Measurements from ENCODE around the gene SLC25A48. TPM values are rescaled to one million over a fixed set of nuclear protein-coding genes. Genes with fewer than 3 reads are reported as not detected.

The SLC25A48 gene
- total and polyA plus RNA-seq, 2 of the 4 experiments (the other 2 are of a cell fraction), result not detected

- no peaks in the 10 kb centered on the region for H3K79me1 ChIP-seq (ENCODE audit: low read depth in 1 of 2, low read length in 2 of 2)
- no peak overlapping the region for H2BK120ac ChIP-seq (ENCODE audit: low read depth, low read length)
- in situ Hi-C loops (cut with MboI; ENCODE audit: low sequenced_read_pairs) (no loop called here), dilution Hi-C loops (cut with HindIII; ENCODE audit: low sequenced_read_pairs, unreplicated experiment) (no loop called here), intact Hi-C loops (cut with micrococcal nuclease) (no loop called here)
- no peak overlapping the region for H2AK5ac ChIP-seq (ENCODE audit: low read depth, low read length)
- no peak overlapping the region for H3K4ac ChIP-seq (ENCODE audit: low read depth, low read length)
- H3K18ac ChIP-seq (ENCODE audit: low read depth, low read length), result no peak overlapping the region
- no peak overlapping the region for H3K4me3 ChIP-seq (ENCODE audit: insufficient read depth, low read depth, low read length)
- H3K56ac ChIP-seq (ENCODE audit: extremely low read depth, insufficient read depth, low read length), result no peak overlapping the region
- H4K8ac ChIP-seq (ENCODE audit: low read depth in 2 of 2, low read length in 2 of 2), result no peak overlapping the region
- no peak overlapping the region for H2BK15ac ChIP-seq (ENCODE audit: low read depth, low read length)
- no peaks in the 10 kb centered on the region for H4K20me1 ChIP-seq (ENCODE audit: insufficient read depth, low read length)
- no peaks in the 10 kb centered on the region; the same call in 1 of the 2 replicates for H3K27me3 ChIP-seq (ENCODE audit: control insufficient read depth, insufficient read depth, low read length)
- H3K36me3 ChIP-seq (ENCODE audit: control insufficient read depth, insufficient read depth, low read length), result no peaks in the 10 kb centered on the region
- no peak overlapping the region for H4K5ac ChIP-seq (ENCODE audit: low read depth, low read length)
- no peak overlapping the region for H2BK20ac ChIP-seq (ENCODE audit: low read depth, low read length)
- ChIA-PET CTCF (no interaction called here), POLR2A (ENCODE audit: unreplicated experiment) (no interaction called here)
- WGBS, 2 experiments (ENCODE audit: extremely low coverage in 2 of 2, insufficient read length in 1 of 2), result no CpG with 5 or more reads among the region's 1 CpG
- H3K4me2 ChIP-seq (ENCODE audit: low read depth, low read length), result no peak overlapping the region
- no peak for ATAC-seq (ENCODE audit: low read depth)
- no peaks in the 10 kb centered on the region for H3K9me3 ChIP-seq (ENCODE audit: control insufficient read depth, insufficient read depth, low read length)
- no peak overlapping the region for H3K14ac ChIP-seq (replicated peaks; ENCODE audit: low read depth, low read length)
- no TSS peak for BruUV-seq (replicated peaks)
- H3K27ac ChIP-seq (ENCODE audit: insufficient read depth, low read length), result no peak overlapping the region
- no peak overlapping the region for H4K91ac ChIP-seq (ENCODE audit: insufficient read depth, low read depth, low read length)
- no peaks in the 10 kb centered on the region for H3K4me1 ChIP-seq (ENCODE audit: control insufficient read depth, insufficient read depth, low read length)
- H2BK5ac ChIP-seq (ENCODE audit: low read depth, low read length, poor library complexity, severe bottlenecking), result no peak overlapping the region
- no peak overlapping the region for H3K9ac ChIP-seq (ENCODE audit: low read depth, low read length)
- no peak for TF ChIP-seq SMC3 (IDR thresholded peaks at IDR 0.05; ENCODE audit: low read depth, low read length)
- TF ChIP-seq MXI1 (IDR thresholded peaks at IDR 0.05; ENCODE audit: borderline replicate concordance, low read depth, low read length), result no peak
- no peak for TF ChIP-seq NFE2L2 (IDR thresholded peaks at IDR 0.05; ENCODE audit: low read depth, low read length)
- no peak for TF ChIP-seq CTCF (conservative IDR thresholded peaks at IDR 0.05; ENCODE audit: low read depth, low read length)
- no peak for TF ChIP-seq RFX5 (IDR thresholded peaks at IDR 0.05; ENCODE audit: low read depth, low read length)
- no peak for TF ChIP-seq RAD21 (IDR thresholded peaks at IDR 0.05; ENCODE audit: low read length)
- no peaks in the 10 kb centered on the region for H3K9me1 ChIP-seq (ENCODE audit: insufficient read depth, low read length)
- H3K23ac ChIP-seq (ENCODE audit: low read depth, low read length), result no peak overlapping the region
- no peak for DNase-seq
- no peak overlapping the region for H2AFZ ChIP-seq (replicated peaks; ENCODE audit: low read length, poor library complexity)
- no peak overlapping the region for H2AK9ac ChIP-seq (replicated peaks; ENCODE audit: low read depth, low read length, poor library complexity)
These were observed 13.5 kb downstream of the SLC25A48 start for GRCh38 chr5:135847976-135848375.
